Measurements from ENCODE around the gene GALK1.

DNA sequence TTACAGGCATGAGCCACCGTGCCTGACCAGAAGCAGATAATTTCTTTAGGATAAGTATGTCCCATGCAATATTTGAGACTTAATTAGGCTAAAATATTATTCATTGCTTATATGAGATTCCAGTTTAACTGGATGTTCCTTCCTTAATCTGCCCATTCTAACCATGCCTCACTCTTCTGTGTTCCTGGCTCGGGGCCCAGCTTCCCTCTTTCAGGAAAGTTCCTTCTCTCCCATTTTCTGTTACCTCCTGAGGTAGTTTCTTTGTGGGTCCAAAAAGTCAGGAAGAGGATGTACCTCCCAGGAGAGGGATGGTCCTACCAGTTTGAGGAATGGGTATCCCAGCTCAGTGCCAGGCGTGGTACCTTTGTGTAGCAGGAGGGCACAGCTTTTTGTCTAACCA is 42.9 kb upstream of the GALK1 start:
- no peak for TF ChIP-seq POLR2A (IDR thresholded peaks at IDR 0.05; ENCODE audit: low read length)
- TF ChIP-seq, protein P1, sequence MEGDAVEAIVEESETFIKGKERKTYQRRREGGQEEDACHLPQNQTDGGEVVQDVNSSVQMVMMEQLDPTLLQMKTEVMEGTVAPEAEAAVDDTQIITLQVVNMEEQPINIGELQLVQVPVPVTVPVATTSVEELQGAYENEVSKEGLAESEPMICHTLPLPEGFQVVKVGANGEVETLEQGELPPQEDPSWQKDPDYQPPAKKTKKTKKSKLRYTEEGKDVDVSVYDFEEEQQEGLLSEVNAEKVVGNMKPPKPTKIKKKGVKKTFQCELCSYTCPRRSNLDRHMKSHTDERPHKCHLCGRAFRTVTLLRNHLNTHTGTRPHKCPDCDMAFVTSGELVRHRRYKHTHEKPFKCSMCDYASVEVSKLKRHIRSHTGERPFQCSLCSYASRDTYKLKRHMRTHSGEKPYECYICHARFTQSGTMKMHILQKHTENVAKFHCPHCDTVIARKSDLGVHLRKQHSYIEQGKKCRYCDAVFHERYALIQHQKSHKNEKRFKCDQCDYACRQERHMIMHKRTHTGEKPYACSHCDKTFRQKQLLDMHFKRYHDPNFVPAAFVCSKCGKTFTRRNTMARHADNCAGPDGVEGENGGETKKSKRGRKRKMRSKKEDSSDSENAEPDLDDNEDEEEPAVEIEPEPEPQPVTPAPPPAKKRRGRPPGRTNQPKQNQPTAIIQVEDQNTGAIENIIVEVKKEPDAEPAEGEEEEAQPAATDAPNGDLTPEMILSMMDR (IDR thresholded peaks at IDR 0.05): no peak
- no peak for TF ChIP-seq JUN (IDR thresholded peaks at IDR 0.05)
- TF ChIP-seq, protein P2, sequence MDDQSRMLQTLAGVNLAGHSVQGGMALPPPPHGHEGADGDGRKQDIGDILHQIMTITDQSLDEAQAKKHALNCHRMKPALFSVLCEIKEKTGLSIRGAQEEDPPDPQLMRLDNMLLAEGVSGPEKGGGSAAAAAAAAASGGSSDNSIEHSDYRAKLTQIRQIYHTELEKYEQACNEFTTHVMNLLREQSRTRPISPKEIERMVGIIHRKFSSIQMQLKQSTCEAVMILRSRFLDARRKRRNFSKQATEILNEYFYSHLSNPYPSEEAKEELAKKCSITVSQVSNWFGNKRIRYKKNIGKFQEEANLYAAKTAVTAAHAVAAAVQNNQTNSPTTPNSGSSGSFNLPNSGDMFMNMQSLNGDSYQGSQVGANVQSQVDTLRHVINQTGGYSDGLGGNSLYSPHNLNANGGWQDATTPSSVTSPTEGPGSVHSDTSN (IDR thresholded peaks at IDR 0.05): no peak
- no peak for TF ChIP-seq ESRRA (IDR thresholded peaks at IDR 0.05; ENCODE audit: borderline replicate concordance, low read length)
